HG03039 (cell line): ENCODE measurements around the gene LZTR1.
"Not testable (repeated sequence)": the region's sequence is repeated elsewhere in the genome, so short reads cannot be mapped to it uniquely, and the experiment has no call there.

Experiments used
- ATAC-seq: cut with Tn5 transposase; IDR thresholded peaks from one replicate; pipeline ENCODE4 v1.9.1; 2021; ENCODE audit warnings: mild to moderate bottlenecking, moderate library complexity; ENCODE audit not compliant: unreplicated experiment

Gene LZTR1

GRCh38 chr22:20965104-20965887 is 16.8 kb upstream of the LZTR1 start:
- ATAC-seq = no peak

- no peak for ATAC-seq
Measured at GRCh38 chr22:20965888-20966855, 15.9 kb upstream of the LZTR1 start.

GRCh38 chr22:20966883-20967696 is 15.0 kb upstream of the LZTR1 start, which contains the start of gene AIFM3:
AIFM3 (plus strand) TSS chr22:20967255; CDS start chr22:20967945, 690 bp downstream.
- no peak for ATAC-seq

- ATAC-seq = no peak
Measured at GRCh38 chr22:20967697-20968211, 14.3 kb upstream of the LZTR1 start.

GRCh38 chr22:20968281-20968977 is 13.7 kb upstream of the LZTR1 start:
- no peak for ATAC-seq

- no peak for ATAC-seq
Measured at GRCh38 chr22:20970939-20971657, 11.0 kb upstream of the LZTR1 start.

GRCh38 chr22:20972014-20972694 is 9.9 kb upstream of the LZTR1 start:
- not testable (repeated sequence) for ATAC-seq

- ATAC-seq = no peak
Measured at GRCh38 chr22:20972933-20973577, 9.0 kb upstream of the LZTR1 start.

GRCh38 chr22:20973634-20974286 is 8.3 kb upstream of the LZTR1 start:
- no peak for ATAC-seq

- no peak for ATAC-seq
Measured at GRCh38 chr22:20974336-20974955, 7.7 kb upstream of the LZTR1 start.

- ATAC-seq = no peak
Measured at GRCh38 chr22:20975541-20976290, 6.4 kb upstream of the LZTR1 start.

GRCh38 chr22:20976291-20976877 is 5.7 kb upstream of the LZTR1 start:
- no peak for ATAC-seq

- no peak for ATAC-seq
Measured at GRCh38 chr22:20977019-20977418, 5.1 kb upstream of the LZTR1 start.

- no peak for ATAC-seq
Measured at GRCh38 chr22:20977516-20978170, 4.5 kb upstream of the LZTR1 start.

- no peak for ATAC-seq
Measured at GRCh38 chr22:20978419-20978818, 3.7 kb upstream of the LZTR1 start.
